NCI-H128 (cell line): Measurements from ENCODE around the gene ATP10B.
"Not testable (repeated sequence)": the region's sequence is repeated elsewhere in the genome, so short reads cannot be mapped to it uniquely, and the experiment has no call there.

Experiments
- DNase-seq: peaks from one replicate; lab custom pipeline; 2025; ENCODE audit not compliant: unreplicated experiment; lab: John Stamatoyannopoulos, UW

The ATP10B gene

GRCh38 chr5:160757194-160757593, 94.8 kb downstream of the ATP10B start:
- no peak for DNase-seq

- no peak for DNase-seq
Measured at GRCh38 chr5:160750938-160751657, 100.9 kb downstream of the ATP10B start.

GRCh38 chr5:160749682-160750081, 102.3 kb downstream of the ATP10B start:
- no peak for DNase-seq

- no peak for DNase-seq
Measured at GRCh38 chr5:160749026-160749425, 103.0 kb downstream of the ATP10B start.

- no peak for DNase-seq
Measured at GRCh38 chr5:160747987-160748386, 104.0 kb downstream of the ATP10B start.

- DNase-seq, result no peak
Measured at GRCh38 chr5:160747559-160747958, 104.5 kb downstream of the ATP10B start.

GRCh38 chr5:160744268-160745101, 107.5 kb downstream of the ATP10B start:
- no peak for DNase-seq

- DNase-seq, result no peak
Measured at GRCh38 chr5:160743027-160743426, 109.0 kb downstream of the ATP10B start.

GRCh38 chr5:160742446-160742845, 109.6 kb downstream of the ATP10B start:
- DNase-seq, result no peak

- no peak for DNase-seq
Measured at GRCh38 chr5:160727296-160727997, 124.6 kb downstream of the ATP10B start.

GRCh38 chr5:160726721-160727120, 125.3 kb downstream of the ATP10B start:
- no peak for DNase-seq

- no peak for DNase-seq
Measured at GRCh38 chr5:160720822-160721221, 131.2 kb downstream of the ATP10B start.

GRCh38 chr5:160715508-160715907, 136.5 kb downstream of the ATP10B start:
- DNase-seq, result not testable (repeated sequence)

GRCh38 chr5:160703547-160704189, 148.3 kb downstream of the ATP10B start:
- no peak for DNase-seq

GRCh38 chr5:160702934-160703333, 149.1 kb downstream of the ATP10B start:
- no peak for DNase-seq

GRCh38 chr5:160702311-160702803, 149.7 kb downstream of the ATP10B start:
- DNase-seq, result no peak

GRCh38 chr5:160701403-160701802, 150.6 kb downstream of the ATP10B start:
- DNase-seq, result no peak

- DNase-seq, result no peak
Measured at GRCh38 chr5:160699301-160699700, 152.7 kb downstream of the ATP10B start.

- no peak for DNase-seq
Measured at GRCh38 chr5:160697281-160697680, 154.7 kb downstream of the ATP10B start.

GRCh38 chr5:160694896-160695295, 157.1 kb downstream of the ATP10B start:
- no peak for DNase-seq
